Large intestine (tissue), 3 donors: ENCODE data around the gene THOC7. TPM values are rescaled to one million over a fixed set of nuclear protein-coding genes. Genes with fewer than 3 reads are reported as not detected.

ENCODE experiments used
- DNase-seq, 2 donors: peaks; one replicate each; pipeline versions ENCODE4 v3.0.0 to v3.0.0-alpha.2; 2013
- H3K27ac ChIP-seq: one replicate; pipeline ENCODE4 v1.5.1; 2013; ENCODE audit warnings: low read length
- H3K27me3 ChIP-seq: 2 replicates; pipeline ENCODE4 v1.6.1; 2013; ENCODE audit warnings: low read length; ENCODE audit not compliant: control insufficient read depth, insufficient read depth
- H3K36me3 ChIP-seq: 2 replicates; pipeline ENCODE4 v1.6.1; 2013; ENCODE audit warnings: low read length; ENCODE audit not compliant: control insufficient read depth, insufficient read depth
- H3K4me1 ChIP-seq: one replicate; pipeline ENCODE4 v1.6.1; 2013; ENCODE audit warnings: low read length; ENCODE audit not compliant: control insufficient read depth, insufficient read depth
- H3K4me3 ChIP-seq: one replicate; pipeline ENCODE4 v1.5.1; 2013; ENCODE audit warnings: low read length
- H3K9me3 ChIP-seq: one replicate; pipeline ENCODE4 v1.6.1; 2013; ENCODE audit warnings: mild to moderate bottlenecking, low read depth, low read length, moderate library complexity; ENCODE audit not compliant: control insufficient read depth
- WGBS: methylation state at CpG from one replicate; pipeline ENCODE4 v1.1.5; 2013; ENCODE audit warnings: low lambda C conversion rate; ENCODE audit not compliant: insufficient coverage; 5-methylcytosine and 5-hydroxymethylcytosine counted together
- polyA plus RNA-seq: library from polyadenylated mRNA; unstranded; fragments of 120-200 nt; gene quantifications from one replicate; pipeline ENCODE4 v1.2.1, GENCODE V29; 2013

THOC7 gene
- polyA plus RNA-seq, 1 donor = 72.3 TPM

GRCh38 chr3:63864965-63865327 is 1.3 kb upstream of the THOC7 start:
- 13% methylated on average over 3 of the region's 3 CpGs for WGBS
- peaks cover 10% of the 10 kb centered on the region for H3K4me1 ChIP-seq
- no peak for DNase-seq
- H3K27ac ChIP-seq = peak overlapping the region; percentile 60
- H3K4me3 ChIP-seq = peak overlapping the region; percentile 72
- H3K27me3 ChIP-seq = no peaks in the 10 kb centered on the region
- peaks cover 7% of the 10 kb centered on the region for H3K36me3 ChIP-seq
- H3K9me3 ChIP-seq = no peaks in the 10 kb centered on the region

GRCh38 chr3:63864008-63864964 is 681 bp upstream of the THOC7 start:
- H3K4me3 ChIP-seq = peak overlapping the region; percentile 72
- H3K27me3 ChIP-seq = no peaks in the 10 kb centered on the region
- H3K4me1 ChIP-seq = peaks cover 10% of the 10 kb centered on the region
- peak overlapping the region; percentile 60 for H3K27ac ChIP-seq
- no peaks in the 10 kb centered on the region for H3K9me3 ChIP-seq
- H3K36me3 ChIP-seq = peaks cover 7% of the 10 kb centered on the region
- peak; percentile 22 to 66 for DNase-seq
- WGBS = no CpG with 5 or more reads among the region's 93 CpGs

GRCh38 chr3:63862804-63863149 is 828 bp downstream of the THOC7 start:
- WGBS = 17% methylated on average over 2 of the region's 5 CpGs
- no peak for DNase-seq
- Histone ChIP-seq H3K4me3 (peak overlapping the region; percentile 94), H3K27ac (peak overlapping the region; percentile 82), H3K36me3 (peaks cover 7% of the 10 kb centered on the region), H3K4me1 (peaks cover 10% of the 10 kb centered on the region), H3K27me3 (no peaks in the 10 kb centered on the region), H3K9me3 (no peaks in the 10 kb centered on the region)

- Histone ChIP-seq H3K4me1 (peaks cover 10% of the 10 kb centered on the region), H3K36me3 (peaks cover 3% of the 10 kb centered on the region), H3K4me3 (no peak overlapping the region), H3K9me3 (no peaks in the 10 kb centered on the region), H3K27me3 (no peaks in the 10 kb centered on the region), H3K27ac (no peak overlapping the region)
- DNase-seq = no peak
- 93% methylated on average over 2 of the region's 5 CpGs for WGBS
These were observed 2.3 kb downstream of the THOC7 start for GRCh38 chr3:63861306-63861705.

- Histone ChIP-seq H3K4me1 (peaks cover 10% of the 10 kb centered on the region), H3K27me3 (no peaks in the 10 kb centered on the region), H3K36me3 (no peaks in the 10 kb centered on the region), H3K4me3 (no peak overlapping the region), H3K9me3 (no peaks in the 10 kb centered on the region), H3K27ac (peak overlapping the region; percentile 1)
- WGBS = 59% methylated on average over 2 of the region's 3 CpGs
- DNase-seq = peak in 1 of 2 donors; percentile 65
These were observed 2.8 kb downstream of the THOC7 start for GRCh38 chr3:63860776-63861175.

- no peak overlapping the region for H3K4me3 ChIP-seq
- no peaks in the 10 kb centered on the region for H3K36me3 ChIP-seq
- no peaks in the 10 kb centered on the region for H3K9me3 ChIP-seq
- H3K4me1 ChIP-seq = peaks cover 5% of the 10 kb centered on the region
- H3K27me3 ChIP-seq = no peaks in the 10 kb centered on the region
- 92% methylated on average over 2 of the region's 2 CpGs for WGBS
- DNase-seq = no peak
- H3K27ac ChIP-seq = no peak overlapping the region
These were observed 6.3 kb downstream of the THOC7 start for GRCh38 chr3:63857311-63857710.

- Histone ChIP-seq H3K27ac (no peak overlapping the region), H3K4me1 (no peaks in the 10 kb centered on the region), H3K4me3 (no peak overlapping the region), H3K27me3 (no peaks in the 10 kb centered on the region), H3K9me3 (no peaks in the 10 kb centered on the region), H3K36me3 (no peaks in the 10 kb centered on the region)
- no peak for DNase-seq
- WGBS = 100% methylated on average over 1 of the region's 1 CpG
These were observed 8.2 kb downstream of the THOC7 start for GRCh38 chr3:63855333-63855940.

GRCh38 chr3:63853106-63853505 is 10.5 kb downstream of the THOC7 start:
- Histone ChIP-seq H3K36me3 (no peaks in the 10 kb centered on the region), H3K27me3 (no peaks in the 10 kb centered on the region), H3K9me3 (no peaks in the 10 kb centered on the region), H3K4me1 (no peaks in the 10 kb centered on the region), H3K27ac (no peak overlapping the region), H3K4me3 (no peak overlapping the region)
- DNase-seq = no peak
- WGBS = 80% methylated on average over 1 of the region's 4 CpGs

GRCh38 chr3:63851287-63851686 is 12.3 kb downstream of the THOC7 start:
- Histone ChIP-seq H3K27me3 (no peaks in the 10 kb centered on the region), H3K9me3 (no peaks in the 10 kb centered on the region), H3K27ac (no peak overlapping the region), H3K4me1 (no peaks in the 10 kb centered on the region), H3K4me3 (no peak overlapping the region), H3K36me3 (no peaks in the 10 kb centered on the region)
- WGBS = 100% methylated on average over 2 of the region's 3 CpGs
- no peak for DNase-seq

GRCh38 chr3:63849175-63849574 is 14.4 kb downstream of the THOC7 start:
- DNase-seq = no peak
- H3K9me3 ChIP-seq = no peaks in the 10 kb centered on the region
- no peaks in the 10 kb centered on the region for H3K36me3 ChIP-seq
- H3K27ac ChIP-seq = no peak overlapping the region
- H3K4me1 ChIP-seq = no peaks in the 10 kb centered on the region
- H3K27me3 ChIP-seq = no peaks in the 10 kb centered on the region
- no peak overlapping the region for H3K4me3 ChIP-seq
- no CpG with 5 or more reads among the region's 4 CpGs for WGBS
